C4-2B (cell line): Measurements from ENCODE around the gene TXNDC12.

ENCODE experiments used
- CTCF ChIP-seq: fragments of 450-650 bp; conservative IDR thresholded peaks from 2 replicates; pipeline ENCODE4 v1.5.1; 2017; ENCODE audit warnings: mild to moderate bottlenecking
- ZFX ChIP-seq: fragments of 450-650 bp; IDR thresholded peaks from 2 replicates; pipeline ENCODE4 v1.6.1; 2017

DNA sequence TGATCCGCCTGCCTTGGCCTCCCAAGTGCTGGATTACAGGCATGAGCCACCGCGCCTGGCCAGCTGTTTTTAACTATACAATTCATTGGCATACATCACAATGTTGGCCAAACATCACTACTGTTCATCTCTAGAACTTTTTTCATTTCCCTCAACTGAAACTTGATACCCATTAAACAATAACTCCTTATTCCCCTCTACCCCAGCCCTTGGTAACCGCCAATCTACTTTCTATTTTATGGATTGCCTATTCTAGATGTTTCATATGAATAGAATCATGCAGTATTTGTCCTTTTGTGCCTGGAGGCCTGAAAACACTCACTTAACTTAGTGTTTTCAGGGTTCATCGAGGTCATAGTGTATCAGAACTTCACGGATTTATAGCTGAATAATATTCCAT, 17.3 kb upstream of the TXNDC12 start:
- TF ChIP-seq CTCF: no peak
- no peak for TF ChIP-seq ZFX
